Esophagus squamous epithelium (tissue), 5 donors: ENCODE data around the gene BAZ2B. TPM values are rescaled to one million over a fixed set of nuclear protein-coding genes. Genes with fewer than 3 reads are reported as not detected.

Source experiments
- DNase-seq: peaks from one replicate; lab custom pipeline; 2025; lab: John Stamatoyannopoulos, UW
- H3K27ac ChIP-seq, 4 donors: fragments of 200-600 bp; sonication (generic); one replicate each; pipeline ENCODE4 v1.5.1; 2016 to 2019; ENCODE audit warnings: mild to moderate bottlenecking in 1 of 4
- H3K27me3 ChIP-seq, 4 donors: fragments of 200-600 bp; sonication (generic); 1 replicate in 3 of 4; 2 replicates in 1 of 4; pipeline versions ENCODE4 v1.5.1 to v1.6.0; 2017 to 2021; ENCODE audit warnings: antibody characterized with exemption in 1 of 4
- H3K36me3 ChIP-seq, 3 donors: fragments of 200-600 bp; sonication (generic); one replicate each; pipeline ENCODE4 v1.5.1; 2016 to 2019
- H3K4me1 ChIP-seq, 3 donors: fragments of 200-600 bp; sonication (generic); one replicate each; pipeline ENCODE4 v1.5.1; 2017 to 2019
- H3K4me3 ChIP-seq, 4 donors: fragments of 200-600 bp; sonication (generic); 1 replicate in 3 of 4; 2 replicates in 1 of 4; pipeline ENCODE4 v1.5.1; 2016 to 2019; ENCODE audit warnings: mild to moderate bottlenecking in 2 of 4, moderate library complexity in 1 of 4
- H3K9me3 ChIP-seq, 3 donors: fragments of 200-600 bp; sonication (generic); one replicate each; pipeline ENCODE4 v1.5.1; 2016 to 2019
- POLR2A ChIP-seq, 4 donors: fragments of 450-650 bp; IDR thresholded peaks; one replicate each; pipeline ENCODE4 v1.6.1; 2017; ENCODE audit warnings: antibody characterized with exemption in 4 of 4, mild to moderate bottlenecking in 4 of 4, moderate library complexity in 3 of 4
- WGBS, 2 donors: methylation state at CpG; one replicate each; pipeline ENCODE4 v1.1.5; 2018; 5-methylcytosine and 5-hydroxymethylcytosine counted together
- intact Hi-C: fragments of 100-400 bp; cut with DNase I; formaldehyde crosslinking; loops from one replicate; pipeline ENCODE4 v1.15.0; 2022
- total RNA-seq, 4 donors: library from RNA; depleted of rRNA; stranded (reverse); fragments of >200 nt; gene quantifications; one replicate each; pipeline ENCODE4 v1.1.0, GENCODE V29; 2016
- TF ChIP-seq, protein P1 (sequence below), 6 experiments: fragments of 450-650 bp in 4 of 6; fragments of 200-600 bp in 2 of 6; sonication (generic) in 2 of 6; IDR thresholded peaks; one replicate each; pipeline ENCODE4 v1.5.1; 2016 to 2019; ENCODE audit warnings: antibody characterized with exemption in 6 of 6, mild to moderate bottlenecking in 4 of 6, moderate library complexity in 4 of 6
- donor health status: DM: yes; HTN: yes; CAD: no.

BAZ2B gene
- total RNA-seq, 4 donors from 2014 or later: 41.6 to 94.6 (median 54.1) TPM

DNA sequence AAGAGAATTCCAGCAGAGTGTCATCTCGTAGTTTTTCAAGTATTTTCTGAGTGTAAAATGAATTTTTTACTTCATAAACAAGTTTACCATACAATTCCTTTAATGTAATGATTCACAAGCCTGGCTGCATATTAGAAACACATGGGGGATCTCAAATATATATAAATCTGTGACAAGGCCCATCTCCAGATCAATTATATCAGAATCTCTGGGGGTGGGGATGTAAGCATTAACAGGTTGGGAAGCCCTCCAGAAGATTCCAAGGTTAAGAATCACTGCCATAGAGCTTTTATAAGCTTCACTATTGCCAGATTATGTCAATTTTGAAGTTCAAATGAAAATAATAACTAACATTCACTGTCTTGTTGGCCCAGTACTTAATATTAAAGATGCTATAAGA lies 111.2 kb downstream of the BAZ2B start:
- H3K4me3 ChIP-seq: no peak overlapping the region
- H3K36me3 ChIP-seq: peaks cover 0 to 10% (median 0%) of the 10 kb centered on the region in 3 donors
- WGBS, 2 donors: 90% methylated on average over 1 of the region's 1 CpG
- H3K27ac ChIP-seq: peak overlapping the region in 2 of 4 donors; percentile 63 to 72
- H3K27me3 ChIP-seq: no peaks in the 10 kb centered on the region
- intact Hi-C loops: no loop called here
- H3K4me1 ChIP-seq: peaks cover 0 to 24% (median 10%) of the 10 kb centered on the region in 3 donors
- TF ChIP-seq, protein P1, sequence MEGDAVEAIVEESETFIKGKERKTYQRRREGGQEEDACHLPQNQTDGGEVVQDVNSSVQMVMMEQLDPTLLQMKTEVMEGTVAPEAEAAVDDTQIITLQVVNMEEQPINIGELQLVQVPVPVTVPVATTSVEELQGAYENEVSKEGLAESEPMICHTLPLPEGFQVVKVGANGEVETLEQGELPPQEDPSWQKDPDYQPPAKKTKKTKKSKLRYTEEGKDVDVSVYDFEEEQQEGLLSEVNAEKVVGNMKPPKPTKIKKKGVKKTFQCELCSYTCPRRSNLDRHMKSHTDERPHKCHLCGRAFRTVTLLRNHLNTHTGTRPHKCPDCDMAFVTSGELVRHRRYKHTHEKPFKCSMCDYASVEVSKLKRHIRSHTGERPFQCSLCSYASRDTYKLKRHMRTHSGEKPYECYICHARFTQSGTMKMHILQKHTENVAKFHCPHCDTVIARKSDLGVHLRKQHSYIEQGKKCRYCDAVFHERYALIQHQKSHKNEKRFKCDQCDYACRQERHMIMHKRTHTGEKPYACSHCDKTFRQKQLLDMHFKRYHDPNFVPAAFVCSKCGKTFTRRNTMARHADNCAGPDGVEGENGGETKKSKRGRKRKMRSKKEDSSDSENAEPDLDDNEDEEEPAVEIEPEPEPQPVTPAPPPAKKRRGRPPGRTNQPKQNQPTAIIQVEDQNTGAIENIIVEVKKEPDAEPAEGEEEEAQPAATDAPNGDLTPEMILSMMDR (IDR thresholded peaks at IDR 0.05): no peak
- no peak for TF ChIP-seq POLR2A (IDR thresholded peaks at IDR 0.05)
- no peak for DNase-seq
- H3K9me3 ChIP-seq: peaks cover 0 to under 1% (median 0%) of the 10 kb centered on the region in 3 donors

DNA sequence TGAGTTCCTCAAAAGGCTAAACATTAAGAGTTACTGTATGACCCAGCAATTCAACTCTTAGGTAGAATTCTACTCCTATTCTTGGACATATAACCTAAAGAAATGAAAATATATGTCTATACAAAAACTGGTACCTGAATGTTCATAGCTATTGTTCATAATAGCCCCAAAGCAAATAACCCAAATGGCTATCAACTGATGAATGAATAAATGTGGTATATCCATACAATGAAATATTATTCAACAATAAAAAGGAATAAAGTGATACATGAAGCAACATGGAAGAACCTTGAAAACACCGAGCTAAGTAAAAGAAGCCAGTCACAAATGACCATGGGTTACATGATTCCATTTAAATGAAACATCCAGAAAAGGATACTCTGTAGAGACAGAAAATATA lies 114.6 kb downstream of the BAZ2B start:
- Histone ChIP-seq H3K4me3 (no peak overlapping the region), H3K36me3 (peaks cover 0 to 20% (median 0%) of the 10 kb centered on the region in 3 donors), H3K27ac (no peak overlapping the region), H3K4me1 (peaks cover 6 to 32% (median 6%) of the 10 kb centered on the region in 3 donors), H3K27me3 (no peaks in the 10 kb centered on the region), H3K9me3 (peaks cover 0 to 5% (median 0%) of the 10 kb centered on the region in 3 donors)
- DNase-seq: no peak
- intact Hi-C loops: no loop called here
- TF ChIP-seq, protein P1 (IDR thresholded peaks at IDR 0.05): no peak
- no peak for TF ChIP-seq POLR2A (IDR thresholded peaks at IDR 0.05)
- WGBS, 2 donors: 90 to 95% methylated on average over 1 of the region's 1 CpG

DNA sequence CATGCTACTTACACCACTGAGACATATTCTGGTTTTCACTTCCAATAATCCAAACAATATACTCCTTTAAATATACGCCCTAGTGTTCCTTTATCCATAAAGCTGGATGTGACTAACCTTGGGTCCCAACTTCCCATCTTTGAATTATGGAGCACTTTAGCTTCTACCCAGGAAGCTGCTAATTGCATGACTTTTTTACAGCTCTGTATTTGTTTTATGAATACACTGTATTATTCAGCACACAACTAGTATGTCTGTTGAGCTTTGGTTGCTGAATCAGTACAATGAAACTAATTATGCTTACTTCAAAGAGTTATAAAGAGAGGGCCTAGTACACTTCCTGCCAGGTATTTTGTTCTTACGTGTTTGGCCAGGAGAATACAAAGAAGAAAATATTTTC lies 118.5 kb downstream of the BAZ2B start:
- 50 to 56% methylated on average over 2 of the region's 2 CpGs for WGBS, 2 donors
- intact Hi-C loops: no loop called here
- Histone ChIP-seq H3K9me3 (peaks cover 0 to 5% (median 0%) of the 10 kb centered on the region in 3 donors), H3K27ac (peak overlapping the region; percentile 55 to 67 (median 60)), H3K36me3 (peaks cover 0 to 20% (median 0%) of the 10 kb centered on the region in 3 donors), H3K4me3 (no peak overlapping the region), H3K4me1 (peaks cover 0 to 16% (median 6%) of the 10 kb centered on the region in 3 donors), H3K27me3 (no peaks in the 10 kb centered on the region)
- TF ChIP-seq, protein P1 (IDR thresholded peaks at IDR 0.05): no peak
- no peak for TF ChIP-seq POLR2A (IDR thresholded peaks at IDR 0.05)
- DNase-seq: no peak

DNA sequence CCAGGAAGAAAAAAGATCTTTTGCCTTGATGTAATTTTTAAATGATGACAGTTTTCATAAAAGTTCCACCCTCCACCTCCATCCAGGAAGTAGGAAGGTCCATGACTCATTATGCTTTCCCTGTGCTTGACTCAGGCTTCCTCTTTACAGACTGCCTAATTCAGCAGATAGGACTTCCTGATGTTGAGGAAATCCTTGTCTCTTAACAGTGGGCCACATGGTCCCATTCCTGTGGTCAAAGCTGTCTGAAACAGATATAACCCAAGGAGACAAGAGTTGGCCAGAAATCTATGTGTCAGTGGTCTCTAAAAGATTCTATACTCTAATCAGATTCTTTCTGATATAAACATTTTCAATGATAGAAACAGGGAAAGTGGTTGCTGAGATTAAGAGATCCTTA lies 119.1 kb downstream of the BAZ2B start:
- no peak for DNase-seq
- intact Hi-C loops: no loop called here

DNA sequence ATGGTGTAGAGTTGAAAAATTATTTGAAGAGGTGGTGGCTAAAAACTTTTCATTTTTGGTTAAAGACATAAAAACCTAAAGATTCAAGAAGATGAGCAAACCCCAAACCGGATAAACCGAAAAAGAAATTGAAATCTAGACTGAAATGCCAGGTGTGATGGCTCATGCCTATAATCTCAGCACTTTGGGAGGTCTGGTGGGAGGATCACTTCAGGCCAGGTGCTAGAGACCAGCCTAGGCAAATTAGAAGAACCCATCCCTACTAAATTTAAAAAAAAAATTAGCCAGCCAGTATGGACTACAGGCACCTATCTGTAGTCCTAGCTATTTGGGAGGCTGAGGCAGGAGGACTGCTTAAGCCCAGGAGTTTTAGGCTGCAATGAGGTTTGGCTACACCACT lies 126.9 kb downstream of the BAZ2B start:
- H3K27me3 ChIP-seq: no peaks in the 10 kb centered on the region
- 82 to 98% methylated on average over 2 of the region's 2 CpGs for WGBS, 2 donors
- no peak overlapping the region for H3K27ac ChIP-seq
- no peak for TF ChIP-seq POLR2A (IDR thresholded peaks at IDR 0.05)
- TF ChIP-seq, protein P1 (IDR thresholded peaks at IDR 0.05): no peak
- intact Hi-C loops: no loop called here
- no peaks in the 10 kb centered on the region for H3K9me3 ChIP-seq
- no peak for DNase-seq
- H3K4me3 ChIP-seq: no peak overlapping the region
- no peaks in the 10 kb centered on the region for H3K4me1 ChIP-seq
- no peaks in the 10 kb centered on the region for H3K36me3 ChIP-seq

More for the DNA sequence above, 119.1 kb downstream of the BAZ2B start:
- H3K27ac ChIP-seq: peak overlapping the region; percentile 55 to 67 (median 60)
- H3K9me3 ChIP-seq: peaks cover 0 to 5% (median 0%) of the 10 kb centered on the region in 3 donors
- no peaks in the 10 kb centered on the region for H3K27me3 ChIP-seq
- H3K36me3 ChIP-seq: peaks cover 0 to 20% (median 0%) of the 10 kb centered on the region in 3 donors
- no peak for TF ChIP-seq POLR2A (IDR thresholded peaks at IDR 0.05)
- TF ChIP-seq, protein P1 (IDR thresholded peaks at IDR 0.05): no peak
- peaks cover 0 to 16% (median 6%) of the 10 kb centered on the region in 3 donors for H3K4me1 ChIP-seq
- no peak overlapping the region for H3K4me3 ChIP-seq
